GM12878 (cell line): ENCODE measurements around the gene GCK.

Source experiments
- BHLHE40 ChIP-seq, 2 experiments: fragments of 450-650 bp in 1 of 2; IDR thresholded peaks; 2 replicates each; pipeline ENCODE4 v1.6.1; 2011 to 2017; ENCODE audit warnings: low read depth in 2 of 2, borderline replicate concordance in 1 of 2, improper control_type of control experiment in 1 of 2, low read length in 1 of 2, mild to moderate bottlenecking in 1 of 2
- BRCA1 ChIP-seq: IDR thresholded peaks from 2 replicates; pipeline ENCODE4 v1.6.1; 2011; ENCODE audit warnings: low read depth, low read length, improper control_type of control experiment
- CBX3 ChIP-seq: fragments of 200-600 bp; sonication (generic); IDR thresholded peaks from 2 replicates; pipeline ENCODE4 v1.6.1; 2016; ENCODE audit warnings: low read depth, borderline replicate concordance
- CBX5 ChIP-seq: sonication (generic); IDR thresholded peaks from 2 replicates; pipeline ENCODE4 v1.6.1; 2016; ENCODE audit warnings: low read depth, moderate library complexity, mild to moderate bottlenecking, inconsistent platforms
- EP300 ChIP-seq, 2 experiments: fragments of 150-350 bp in 1 of 2; IDR thresholded peaks; 2 replicates each; pipeline ENCODE4 v1.6.1; 2011 to 2012; ENCODE audit warnings: low read depth in 2 of 2, low read length in 2 of 2, borderline replicate concordance in 1 of 2, improper control_type of control experiment in 1 of 2, inconsistent platforms in 1 of 2; ENCODE audit not compliant: control insufficient read depth in 1 of 2
- GATAD2B ChIP-seq: fragments of 450-650 bp; conservative IDR thresholded peaks from 2 replicates; pipeline ENCODE4 v1.6.1; 2017; ENCODE audit warnings: low read depth, mild to moderate bottlenecking, moderate library complexity
- HDAC2 ChIP-seq: fragments of 200-600 bp; sonication (generic); IDR thresholded peaks from 2 replicates; pipeline ENCODE4 v1.6.1; 2017
- MXI1 ChIP-seq: fragments of 150-350 bp; IDR thresholded peaks from 2 replicates; pipeline ENCODE4 v1.6.1; 2011; ENCODE audit warnings: low read depth, mild to moderate bottlenecking, inconsistent platforms, low read length, improper control_type of control experiment
- POLR2A ChIP-seq: IDR thresholded peaks from 2 replicates; pipeline ENCODE4 v1.6.1; 2011; ENCODE audit warnings: low read depth, mild to moderate bottlenecking, low read length
- SIN3A ChIP-seq: IDR thresholded peaks from 2 replicates; pipeline ENCODE4 v1.6.1; 2012; ENCODE audit warnings: low read depth, low read length, improper control_type of control experiment
- TF ChIP-seq, protein P1 (sequence below), 3 experiments: IDR thresholded peaks in 2 of 3; conservative IDR thresholded peaks in 1 of 3; 2 replicates each; pipeline ENCODE4 v1.5.1; 2011; ENCODE audit warnings: low read depth in 3 of 3, low read length in 3 of 3, mild to moderate bottlenecking in 3 of 3, control low read depth in 2 of 3, moderate library complexity in 2 of 3, inconsistent platforms in 1 of 3, mixed read lengths in 1 of 3; ENCODE audit not compliant: control insufficient read depth in 2 of 3, insufficient read depth in 1 of 3; ENCODE audit errors: extremely low read depth in 1 of 3
- TF ChIP-seq, protein P2 (sequence below): IDR thresholded peaks from 2 replicates; pipeline ENCODE4 v1.6.1; 2012; ENCODE audit warnings: mild to moderate bottlenecking, low read depth, low read length
- TF ChIP-seq, protein P3 (sequence below): fragments of 450-650 bp; IDR thresholded peaks from 2 replicates; pipeline ENCODE4 v1.6.1; 2017; ENCODE audit warnings: mild to moderate bottlenecking, moderate library complexity

DNA sequence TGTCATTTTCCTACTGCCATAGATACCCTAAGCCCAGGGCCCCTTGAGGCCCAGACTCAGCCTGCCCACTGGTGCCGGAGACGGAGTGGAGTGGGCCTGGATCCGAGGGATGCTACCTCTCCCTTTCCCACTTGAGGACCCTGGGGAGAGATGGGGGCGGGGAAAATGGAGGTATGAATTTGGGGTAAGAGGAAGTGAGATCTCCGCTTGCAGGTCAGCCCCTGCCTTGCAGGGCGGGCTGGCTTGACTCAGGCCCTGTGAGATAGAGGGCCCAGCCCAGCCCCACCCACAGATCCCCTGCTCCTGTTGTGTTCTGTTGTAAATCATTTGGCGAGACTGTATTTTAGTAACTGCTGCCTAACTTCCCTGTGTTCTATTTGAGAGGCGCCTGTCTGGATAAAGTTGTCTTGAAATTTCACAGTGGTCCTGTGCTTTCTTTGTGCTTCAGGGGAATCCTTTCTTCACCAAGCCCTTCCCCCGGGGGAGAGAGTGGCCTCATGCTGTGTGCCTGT is 24.7 kb upstream of the GCK start:
- TF ChIP-seq POLR2A (no peak; the same call in 1 of the 2 replicates), BRCA1 (no peak), CBX5 (no peak), EP300 (IDR thresholded peaks at IDR 0.05; ENCODE audit: borderline replicate concordance in 1 of 2, control insufficient read depth in 1 of 2, low read depth in 2 of 2, low read length in 2 of 2) (no peak), SIN3A (no peak), GATAD2B (no peak), BHLHE40 (IDR thresholded peaks at IDR 0.05; ENCODE audit: borderline replicate concordance in 1 of 2, low read depth in 2 of 2, low read length in 1 of 2) (no peak), CBX3 (no peak), MXI1 (no peak), HDAC2 (no peak)
- TF ChIP-seq, protein P1, sequence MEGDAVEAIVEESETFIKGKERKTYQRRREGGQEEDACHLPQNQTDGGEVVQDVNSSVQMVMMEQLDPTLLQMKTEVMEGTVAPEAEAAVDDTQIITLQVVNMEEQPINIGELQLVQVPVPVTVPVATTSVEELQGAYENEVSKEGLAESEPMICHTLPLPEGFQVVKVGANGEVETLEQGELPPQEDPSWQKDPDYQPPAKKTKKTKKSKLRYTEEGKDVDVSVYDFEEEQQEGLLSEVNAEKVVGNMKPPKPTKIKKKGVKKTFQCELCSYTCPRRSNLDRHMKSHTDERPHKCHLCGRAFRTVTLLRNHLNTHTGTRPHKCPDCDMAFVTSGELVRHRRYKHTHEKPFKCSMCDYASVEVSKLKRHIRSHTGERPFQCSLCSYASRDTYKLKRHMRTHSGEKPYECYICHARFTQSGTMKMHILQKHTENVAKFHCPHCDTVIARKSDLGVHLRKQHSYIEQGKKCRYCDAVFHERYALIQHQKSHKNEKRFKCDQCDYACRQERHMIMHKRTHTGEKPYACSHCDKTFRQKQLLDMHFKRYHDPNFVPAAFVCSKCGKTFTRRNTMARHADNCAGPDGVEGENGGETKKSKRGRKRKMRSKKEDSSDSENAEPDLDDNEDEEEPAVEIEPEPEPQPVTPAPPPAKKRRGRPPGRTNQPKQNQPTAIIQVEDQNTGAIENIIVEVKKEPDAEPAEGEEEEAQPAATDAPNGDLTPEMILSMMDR (IDR thresholded peaks at IDR 0.05 in 2 of 3, conservative IDR thresholded peaks at IDR 0.05 in 1 of 3; ENCODE audit: control insufficient read depth in 2 of 3, extremely low read depth in 1 of 3, insufficient read depth in 1 of 3, low read depth in 3 of 3, low read length in 3 of 3): no peak
- TF ChIP-seq, protein P2, sequence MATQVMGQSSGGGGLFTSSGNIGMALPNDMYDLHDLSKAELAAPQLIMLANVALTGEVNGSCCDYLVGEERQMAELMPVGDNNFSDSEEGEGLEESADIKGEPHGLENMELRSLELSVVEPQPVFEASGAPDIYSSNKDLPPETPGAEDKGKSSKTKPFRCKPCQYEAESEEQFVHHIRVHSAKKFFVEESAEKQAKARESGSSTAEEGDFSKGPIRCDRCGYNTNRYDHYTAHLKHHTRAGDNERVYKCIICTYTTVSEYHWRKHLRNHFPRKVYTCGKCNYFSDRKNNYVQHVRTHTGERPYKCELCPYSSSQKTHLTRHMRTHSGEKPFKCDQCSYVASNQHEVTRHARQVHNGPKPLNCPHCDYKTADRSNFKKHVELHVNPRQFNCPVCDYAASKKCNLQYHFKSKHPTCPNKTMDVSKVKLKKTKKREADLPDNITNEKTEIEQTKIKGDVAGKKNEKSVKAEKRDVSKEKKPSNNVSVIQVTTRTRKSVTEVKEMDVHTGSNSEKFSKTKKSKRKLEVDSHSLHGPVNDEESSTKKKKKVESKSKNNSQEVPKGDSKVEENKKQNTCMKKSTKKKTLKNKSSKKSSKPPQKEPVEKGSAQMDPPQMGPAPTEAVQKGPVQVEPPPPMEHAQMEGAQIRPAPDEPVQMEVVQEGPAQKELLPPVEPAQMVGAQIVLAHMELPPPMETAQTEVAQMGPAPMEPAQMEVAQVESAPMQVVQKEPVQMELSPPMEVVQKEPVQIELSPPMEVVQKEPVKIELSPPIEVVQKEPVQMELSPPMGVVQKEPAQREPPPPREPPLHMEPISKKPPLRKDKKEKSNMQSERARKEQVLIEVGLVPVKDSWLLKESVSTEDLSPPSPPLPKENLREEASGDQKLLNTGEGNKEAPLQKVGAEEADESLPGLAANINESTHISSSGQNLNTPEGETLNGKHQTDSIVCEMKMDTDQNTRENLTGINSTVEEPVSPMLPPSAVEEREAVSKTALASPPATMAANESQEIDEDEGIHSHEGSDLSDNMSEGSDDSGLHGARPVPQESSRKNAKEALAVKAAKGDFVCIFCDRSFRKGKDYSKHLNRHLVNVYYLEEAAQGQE: no peak
- TF ChIP-seq, protein P3, sequence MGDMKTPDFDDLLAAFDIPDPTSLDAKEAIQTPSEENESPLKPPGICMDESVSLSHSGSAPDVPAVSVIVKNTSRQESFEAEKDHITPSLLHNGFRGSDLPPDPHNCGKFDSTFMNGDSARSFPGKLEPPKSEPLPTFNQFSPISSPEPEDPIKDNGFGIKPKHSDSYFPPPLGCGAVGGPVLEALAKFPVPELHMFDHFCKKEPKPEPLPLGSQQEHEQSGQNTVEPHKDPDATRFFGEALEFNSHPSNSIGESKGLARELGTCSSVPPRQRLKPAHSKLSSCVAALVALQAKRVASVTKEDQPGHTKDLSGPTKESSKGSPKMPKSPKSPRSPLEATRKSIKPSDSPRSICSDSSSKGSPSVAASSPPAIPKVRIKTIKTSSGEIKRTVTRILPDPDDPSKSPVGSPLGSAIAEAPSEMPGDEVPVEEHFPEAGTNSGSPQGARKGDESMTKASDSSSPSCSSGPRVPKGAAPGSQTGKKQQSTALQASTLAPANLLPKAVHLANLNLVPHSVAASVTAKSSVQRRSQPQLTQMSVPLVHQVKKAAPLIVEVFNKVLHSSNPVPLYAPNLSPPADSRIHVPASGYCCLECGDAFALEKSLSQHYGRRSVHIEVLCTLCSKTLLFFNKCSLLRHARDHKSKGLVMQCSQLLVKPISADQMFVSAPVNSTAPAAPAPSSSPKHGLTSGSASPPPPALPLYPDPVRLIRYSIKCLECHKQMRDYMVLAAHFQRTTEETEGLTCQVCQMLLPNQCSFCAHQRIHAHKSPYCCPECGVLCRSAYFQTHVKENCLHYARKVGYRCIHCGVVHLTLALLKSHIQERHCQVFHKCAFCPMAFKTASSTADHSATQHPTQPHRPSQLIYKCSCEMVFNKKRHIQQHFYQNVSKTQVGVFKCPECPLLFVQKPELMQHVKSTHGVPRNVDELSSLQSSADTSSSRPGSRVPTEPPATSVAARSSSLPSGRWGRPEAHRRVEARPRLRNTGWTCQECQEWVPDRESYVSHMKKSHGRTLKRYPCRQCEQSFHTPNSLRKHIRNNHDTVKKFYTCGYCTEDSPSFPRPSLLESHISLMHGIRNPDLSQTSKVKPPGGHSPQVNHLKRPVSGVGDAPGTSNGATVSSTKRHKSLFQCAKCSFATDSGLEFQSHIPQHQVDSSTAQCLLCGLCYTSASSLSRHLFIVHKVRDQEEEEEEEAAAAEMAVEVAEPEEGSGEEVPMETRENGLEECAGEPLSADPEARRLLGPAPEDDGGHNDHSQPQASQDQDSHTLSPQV: no peak
